Adrenal gland (tissue), 5 donors: ENCODE results near the gene RAP1A.

Source experiments
- CTCF ChIP-seq, 6 experiments: fragments of 450-650 bp in 4 of 6; fragments of 200-600 bp in 2 of 6; sonication (generic) in 1 of 6; IDR thresholded peaks; 1 replicate in 5 of 6; 2 replicates in 1 of 6; pipeline versions ENCODE4 v1.5.1 to v1.8.0; 2016 to 2021; ENCODE audit warnings: antibody characterized with exemption in 6 of 6, mild to moderate bottlenecking in 2 of 6, moderate library complexity in 1 of 6
- POLR2A ChIP-seq, 2 donors: fragments of 450-650 bp; IDR thresholded peaks; one replicate each; pipeline ENCODE4 v1.6.1; 2017; ENCODE audit warnings: antibody characterized with exemption in 2 of 2, mild to moderate bottlenecking in 2 of 2, moderate library complexity in 1 of 2
- donor health status: DM: no; HTN: no; CAD: no.

- no peak for TF ChIP-seq POLR2A (IDR thresholded peaks at IDR 0.05)
- TF ChIP-seq CTCF (IDR thresholded peaks at IDR 0.05), result no peak
Measured at GRCh38 chr1:111618961-111619634, 491 bp upstream of the RAP1A start.
